GM19395 (cell line): ENCODE results near the gene SYNGAP1.
A peak's percentile ranks its signal among the peaks of the same experiment; 100 is the strongest.
"Not testable (repeated sequence)": the region's sequence is repeated elsewhere in the genome, so short reads cannot be mapped to it uniquely, and the experiment has no call there.

ENCODE experiments used
- ATAC-seq: cut with Tn5 transposase; IDR thresholded peaks from one replicate; pipeline ENCODE4 v1.9.1; 2021; ENCODE audit warnings: mild to moderate bottlenecking, moderate library complexity; ENCODE audit not compliant: unreplicated experiment

Gene SYNGAP1

DNA sequence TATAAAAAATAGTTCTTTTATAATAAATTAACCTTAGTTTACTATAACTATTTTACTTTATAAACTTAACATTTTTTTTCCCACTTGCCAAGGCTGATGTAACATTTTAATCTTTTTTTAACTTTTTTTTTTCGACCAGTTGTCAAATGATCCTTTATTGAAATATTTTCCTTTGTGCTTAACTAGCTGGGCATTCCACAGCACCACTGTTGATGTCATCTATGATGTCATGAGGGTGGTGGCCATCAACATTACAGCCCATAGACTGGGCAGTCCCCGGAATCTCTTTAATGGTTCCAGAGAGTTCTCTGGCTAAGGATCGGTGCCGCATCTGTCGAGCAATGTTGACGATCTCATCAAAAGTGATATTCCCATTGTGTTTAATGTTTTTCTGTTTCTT lies 20.0 kb upstream of the SYNGAP1 start:
- not testable (repeated sequence) for ATAC-seq

DNA sequence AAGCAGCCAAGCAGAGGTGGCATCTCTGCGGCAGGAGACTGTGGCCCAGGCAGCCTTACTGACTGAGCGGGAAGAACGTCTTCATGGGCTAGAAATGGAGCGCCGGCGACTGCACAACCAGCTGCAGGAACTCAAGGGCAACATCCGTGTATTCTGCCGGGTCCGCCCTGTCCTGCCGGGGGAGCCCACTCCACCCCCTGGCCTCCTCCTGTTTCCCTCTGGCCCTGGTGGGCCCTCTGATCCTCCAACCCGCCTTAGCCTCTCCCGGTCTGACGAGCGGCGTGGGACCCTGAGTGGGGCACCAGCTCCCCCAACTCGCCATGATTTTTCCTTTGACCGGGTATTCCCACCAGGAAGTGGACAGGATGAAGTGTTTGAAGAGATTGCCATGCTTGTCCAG lies 15.0 kb upstream of the SYNGAP1 start:
- ATAC-seq, result no peak

DNA sequence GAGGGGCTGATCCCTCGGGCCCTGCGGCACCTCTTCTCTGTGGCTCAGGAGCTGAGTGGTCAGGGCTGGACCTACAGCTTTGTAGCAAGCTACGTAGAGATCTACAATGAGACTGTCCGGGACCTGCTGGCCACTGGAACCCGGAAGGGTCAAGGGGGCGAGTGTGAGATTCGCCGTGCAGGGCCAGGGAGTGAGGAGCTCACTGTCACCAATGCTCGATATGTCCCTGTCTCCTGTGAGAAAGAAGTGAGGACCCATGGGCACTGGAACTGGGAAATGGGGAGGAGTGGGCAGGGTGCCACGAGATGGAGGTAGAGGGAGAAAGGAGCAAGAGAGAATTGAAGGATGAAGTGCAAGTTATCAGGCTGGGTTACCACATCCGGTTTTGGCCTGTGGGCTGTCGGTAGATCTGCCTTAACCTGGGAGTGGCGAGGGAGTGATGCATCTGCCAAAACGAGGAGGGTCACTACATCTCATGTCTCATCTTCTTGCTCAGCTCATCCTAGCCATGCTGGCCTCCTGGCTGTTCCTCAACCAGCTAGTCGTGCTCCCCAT lies 14.4 kb upstream of the SYNGAP1 start:
- ATAC-seq, result no peak

DNA sequence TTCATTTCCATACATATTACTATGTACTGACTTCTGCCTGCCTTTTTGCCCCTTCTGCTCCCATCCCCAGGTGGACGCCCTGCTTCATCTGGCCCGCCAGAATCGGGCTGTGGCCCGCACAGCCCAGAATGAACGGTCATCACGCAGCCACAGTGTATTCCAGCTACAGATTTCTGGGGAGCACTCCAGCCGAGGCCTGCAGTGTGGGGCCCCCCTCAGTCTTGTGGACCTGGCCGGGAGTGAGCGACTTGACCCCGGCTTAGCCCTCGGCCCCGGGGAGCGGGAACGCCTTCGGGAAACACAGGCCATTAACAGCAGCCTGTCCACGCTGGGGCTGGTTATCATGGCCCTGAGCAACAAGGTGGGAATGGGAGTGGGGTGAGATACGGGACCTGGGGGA lies 13.7 kb upstream of the SYNGAP1 start:
- ATAC-seq, result no peak

DNA sequence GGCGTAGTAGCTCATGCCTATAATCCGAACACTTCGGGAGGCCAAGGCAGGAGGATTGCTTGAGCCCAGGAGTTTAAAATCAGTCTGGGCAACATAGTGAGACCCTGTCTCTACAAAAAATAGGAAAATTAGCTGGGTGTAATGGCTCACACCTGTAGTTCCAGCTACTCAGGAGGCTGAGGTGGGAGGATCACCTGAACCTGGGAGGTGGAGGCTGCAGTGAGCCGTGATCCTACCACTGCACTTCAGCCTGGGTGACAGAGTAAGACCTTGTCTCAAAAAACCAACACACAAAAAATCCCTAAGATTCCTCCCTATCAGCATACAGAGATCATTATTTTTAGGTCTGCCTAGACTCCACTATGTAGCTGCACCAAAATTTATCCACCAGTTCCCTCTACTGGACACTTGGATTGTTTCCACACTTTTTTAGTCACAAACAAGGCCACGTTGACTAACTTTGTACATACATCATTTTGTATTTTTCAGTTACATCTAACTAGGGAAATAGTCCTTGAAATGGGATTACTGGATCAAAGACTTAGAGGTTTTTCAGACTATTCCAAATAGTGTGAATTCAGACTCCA lies 12.6 kb upstream of the SYNGAP1 start:
- no peak for ATAC-seq

DNA sequence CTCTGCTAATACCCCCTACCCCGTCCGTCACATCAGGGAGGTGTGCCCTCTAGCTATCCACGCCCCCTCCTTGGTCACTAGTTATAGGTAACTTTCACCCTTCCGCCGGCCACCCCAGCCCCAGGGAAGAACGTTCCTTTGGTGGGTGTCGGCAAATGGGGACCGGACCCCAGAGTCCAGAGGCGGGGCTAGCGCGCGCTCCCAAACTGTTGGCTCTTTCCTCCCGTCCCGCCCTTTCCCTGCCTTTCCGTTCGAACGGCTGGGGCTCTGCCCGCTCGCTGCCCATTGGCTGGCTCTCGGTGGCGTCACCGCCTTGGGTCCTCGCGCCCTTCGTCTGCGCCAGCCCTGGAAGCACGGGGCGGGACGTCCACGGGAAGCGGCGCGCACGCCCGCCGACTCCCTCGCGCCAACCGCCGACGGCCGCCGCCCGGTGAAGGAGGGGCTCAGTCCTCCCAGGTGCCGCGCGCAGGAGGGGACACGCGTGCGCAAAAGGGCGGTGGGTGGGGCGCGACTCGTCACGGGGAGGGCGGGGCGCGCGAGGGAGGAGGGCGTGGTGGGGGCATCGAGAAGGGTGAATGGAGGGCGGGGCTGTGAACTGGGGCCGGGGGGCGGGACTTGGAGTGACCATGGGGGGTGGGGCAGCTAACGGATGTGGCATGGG lies 9.7 kb upstream of the SYNGAP1 start:
- ATAC-seq, result peak; percentile 71

DNA sequence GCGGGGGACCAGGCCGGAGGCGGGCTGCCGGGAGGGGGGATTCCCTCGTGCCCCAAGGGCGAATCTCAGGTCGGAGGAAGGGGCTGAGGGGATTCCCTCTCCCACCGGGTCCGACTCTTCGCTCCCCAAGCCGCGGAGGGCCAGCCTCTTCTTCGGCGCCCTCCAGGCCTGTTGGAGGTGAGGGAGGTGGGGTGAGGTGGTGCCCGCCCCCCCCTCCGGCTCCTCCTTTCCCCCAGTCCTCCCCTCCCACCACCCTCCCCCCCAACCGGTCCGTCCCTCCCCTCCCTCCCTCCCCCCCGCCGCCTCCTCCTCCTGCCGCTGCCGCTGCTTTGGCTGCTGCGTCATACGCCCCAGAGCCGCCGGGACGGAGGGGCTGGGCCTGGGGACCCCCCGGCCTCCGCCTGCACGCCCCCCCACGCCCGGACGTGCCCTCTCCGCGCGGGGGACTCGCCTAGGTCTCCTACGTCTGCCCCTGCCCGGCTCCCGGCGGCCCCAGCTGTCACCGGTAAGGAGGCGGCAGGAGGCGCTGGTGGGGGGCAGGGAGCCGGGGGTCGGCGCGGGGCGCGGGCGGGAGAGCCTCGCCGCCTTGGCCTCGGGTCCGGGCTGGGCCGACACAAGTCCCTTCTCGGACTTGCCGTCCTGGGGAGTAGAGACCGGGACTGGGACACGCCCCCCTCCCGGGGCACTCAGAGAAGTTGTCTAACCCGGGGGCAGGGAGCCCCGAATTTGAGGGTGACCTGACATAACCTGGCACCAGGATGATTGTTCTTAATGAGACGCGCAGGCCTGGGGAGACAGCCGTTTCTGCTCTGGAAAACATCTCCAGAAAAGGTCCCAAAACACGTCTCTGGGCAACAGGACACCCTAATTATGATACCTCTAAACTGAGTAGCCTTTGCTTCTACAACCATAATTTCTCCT lies 8.9 kb upstream of the SYNGAP1 start, which contains the start of gene PHF1:
Gene PHF1 (plus strand): TSS at position 304 of the 921 bp plus-strand sequence. CDS start 1,250 bp downstream, outside the sequence.
- ATAC-seq, result peak; percentile 42

DNA sequence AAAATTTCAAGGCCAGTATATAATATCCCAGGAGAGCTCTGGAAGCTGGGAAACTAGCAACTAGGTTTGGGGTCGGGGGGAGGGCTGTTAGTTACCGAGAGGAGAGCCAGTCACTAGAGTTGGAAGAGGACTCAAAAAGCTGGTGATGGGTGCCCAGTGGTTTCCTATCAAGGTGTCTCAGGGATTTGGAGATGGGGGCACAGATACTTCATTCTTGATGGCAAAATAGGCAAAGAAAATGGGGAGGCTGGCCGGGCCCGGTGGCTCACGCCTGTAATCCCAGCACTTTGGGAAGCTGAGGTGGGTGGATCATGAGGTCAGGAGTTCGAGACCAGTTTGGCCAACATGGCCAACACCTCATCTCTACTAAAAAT lies 8.2 kb upstream of the SYNGAP1 start:
- ATAC-seq, result no peak

DNA sequence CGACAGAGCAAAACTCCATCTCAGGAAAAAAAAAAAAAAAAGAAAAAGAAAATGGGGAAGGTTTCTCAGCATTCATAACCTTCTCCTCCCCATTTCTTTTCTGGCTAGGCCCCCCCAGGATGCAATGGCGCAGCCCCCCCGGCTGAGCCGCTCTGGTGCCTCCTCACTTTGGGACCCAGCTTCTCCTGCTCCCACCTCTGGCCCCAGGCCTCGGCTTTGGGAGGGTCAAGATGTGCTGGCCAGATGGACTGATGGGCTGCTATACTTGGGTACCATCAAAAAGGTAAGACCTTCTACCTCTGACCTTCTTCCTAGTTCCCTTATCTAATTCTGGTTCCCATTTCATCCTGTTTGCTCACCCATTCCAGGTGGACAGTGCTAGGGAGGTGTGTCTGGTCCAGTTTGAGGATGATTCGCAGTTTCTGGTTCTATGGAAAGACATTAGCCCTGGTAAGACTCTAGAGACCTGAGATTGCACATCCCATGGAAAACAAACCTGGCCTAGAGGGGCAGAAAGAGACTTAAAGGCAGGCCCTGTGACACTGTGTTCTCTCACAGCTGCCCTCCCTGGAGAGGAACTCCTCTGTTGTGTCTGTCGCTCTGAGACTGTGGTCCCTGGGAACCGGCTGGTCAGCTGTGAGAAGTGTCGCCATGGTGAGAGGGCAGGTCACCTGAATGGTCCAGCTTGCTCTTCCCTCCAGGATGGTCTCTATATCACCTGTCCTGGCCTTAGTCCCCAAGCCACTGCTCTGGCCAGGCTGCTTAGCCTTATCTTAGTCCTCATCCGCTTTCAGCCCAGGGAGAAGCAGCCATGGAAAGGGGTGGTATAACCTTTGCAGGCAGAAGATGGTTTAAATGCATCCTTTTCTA lies 7.5 kb upstream of the SYNGAP1 start:
- no peak for ATAC-seq

DNA sequence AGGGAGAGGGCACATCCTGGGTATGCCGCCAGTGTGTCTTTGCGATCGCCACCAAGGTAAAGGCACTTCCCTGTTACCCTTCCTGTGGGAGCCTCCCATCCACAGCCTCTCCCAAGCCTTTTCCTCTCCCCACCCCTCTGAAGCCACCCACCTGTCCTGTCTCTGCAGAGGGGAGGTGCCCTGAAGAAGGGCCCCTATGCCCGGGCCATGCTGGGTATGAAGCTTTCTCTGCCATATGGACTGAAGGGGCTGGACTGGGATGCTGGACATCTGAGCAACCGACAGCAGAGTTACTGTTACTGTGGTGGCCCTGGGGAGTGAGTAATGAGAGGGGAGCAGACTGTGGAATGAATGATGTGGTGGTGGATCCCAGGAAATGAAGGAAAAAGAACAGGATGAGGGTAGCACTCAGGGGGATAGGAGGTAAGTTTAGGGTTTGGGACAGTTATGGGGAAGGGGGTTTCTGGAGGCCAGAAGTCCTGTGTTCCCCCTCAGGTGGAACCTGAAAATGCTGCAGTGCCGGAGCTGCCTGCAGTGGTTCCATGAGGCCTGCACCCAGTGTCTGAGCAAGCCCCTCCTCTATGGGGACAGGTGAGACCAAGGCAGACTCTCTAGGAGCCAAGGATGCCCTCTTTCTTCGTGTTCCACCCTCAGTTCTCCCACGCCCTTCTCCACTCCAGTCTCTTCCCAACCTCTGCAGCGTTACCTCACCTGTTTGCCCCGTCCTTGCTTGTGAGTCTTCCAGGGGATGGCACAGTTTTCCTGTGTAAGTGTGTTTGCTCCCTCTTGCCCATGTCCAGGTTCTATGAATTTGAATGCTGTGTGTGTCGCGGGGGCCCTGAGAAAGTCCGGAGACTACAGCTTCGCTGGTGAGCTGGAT lies 6.4 kb upstream of the SYNGAP1 start:
- no peak for ATAC-seq

DNA sequence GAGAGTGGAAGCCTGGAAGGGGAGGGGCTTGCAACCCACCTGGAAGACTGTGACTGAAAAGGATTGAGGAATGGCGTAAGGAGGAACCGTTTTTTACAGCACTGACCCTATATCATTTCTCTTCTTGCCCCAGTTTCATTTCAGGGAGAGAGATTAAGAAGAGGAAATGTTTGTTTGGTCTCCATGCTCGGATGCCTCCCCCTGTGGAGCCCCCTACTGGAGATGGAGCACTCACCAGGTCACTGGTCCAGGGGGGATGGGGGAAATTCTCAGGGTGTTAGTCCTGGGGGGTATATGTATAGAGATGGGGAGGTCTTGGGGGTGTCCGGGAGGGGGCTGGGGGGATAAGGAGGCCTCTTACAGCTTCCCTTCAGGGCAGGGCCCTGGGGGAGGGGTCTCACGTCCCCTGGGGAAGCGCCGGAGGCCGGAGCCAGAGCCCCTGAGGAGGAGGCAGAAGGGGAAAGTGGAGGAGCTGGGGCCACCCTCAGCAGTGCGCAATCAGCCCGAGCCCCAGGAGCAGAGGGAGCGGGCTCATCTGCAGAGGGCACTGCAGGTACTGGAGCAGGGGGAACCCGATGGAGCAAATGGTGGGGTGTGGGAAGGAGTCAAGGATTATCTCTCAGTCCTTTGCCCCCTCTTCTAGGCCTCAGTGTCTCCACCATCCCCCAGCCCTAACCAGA lies 5.1 kb upstream of the SYNGAP1 start:
- ATAC-seq, result no peak

DNA sequence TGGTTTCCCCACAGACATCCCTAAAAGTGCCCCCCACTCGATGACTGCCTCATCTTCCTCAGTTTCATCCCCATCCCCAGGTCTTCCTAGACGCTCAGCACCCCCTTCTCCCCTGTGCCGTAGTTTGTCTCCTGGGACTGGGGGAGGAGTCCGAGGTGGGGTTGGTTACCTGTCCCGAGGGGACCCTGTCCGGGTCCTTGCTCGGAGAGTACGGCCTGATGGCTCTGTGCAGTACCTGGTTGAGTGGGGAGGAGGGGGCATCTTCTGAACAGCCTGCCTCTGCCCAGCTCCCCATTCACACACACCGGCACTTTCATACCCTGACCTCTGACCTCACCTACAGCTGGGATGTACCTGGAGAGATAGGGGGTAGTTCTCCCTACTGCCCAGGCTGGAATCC lies 4.0 kb upstream of the SYNGAP1 start:
- no peak for ATAC-seq

DNA sequence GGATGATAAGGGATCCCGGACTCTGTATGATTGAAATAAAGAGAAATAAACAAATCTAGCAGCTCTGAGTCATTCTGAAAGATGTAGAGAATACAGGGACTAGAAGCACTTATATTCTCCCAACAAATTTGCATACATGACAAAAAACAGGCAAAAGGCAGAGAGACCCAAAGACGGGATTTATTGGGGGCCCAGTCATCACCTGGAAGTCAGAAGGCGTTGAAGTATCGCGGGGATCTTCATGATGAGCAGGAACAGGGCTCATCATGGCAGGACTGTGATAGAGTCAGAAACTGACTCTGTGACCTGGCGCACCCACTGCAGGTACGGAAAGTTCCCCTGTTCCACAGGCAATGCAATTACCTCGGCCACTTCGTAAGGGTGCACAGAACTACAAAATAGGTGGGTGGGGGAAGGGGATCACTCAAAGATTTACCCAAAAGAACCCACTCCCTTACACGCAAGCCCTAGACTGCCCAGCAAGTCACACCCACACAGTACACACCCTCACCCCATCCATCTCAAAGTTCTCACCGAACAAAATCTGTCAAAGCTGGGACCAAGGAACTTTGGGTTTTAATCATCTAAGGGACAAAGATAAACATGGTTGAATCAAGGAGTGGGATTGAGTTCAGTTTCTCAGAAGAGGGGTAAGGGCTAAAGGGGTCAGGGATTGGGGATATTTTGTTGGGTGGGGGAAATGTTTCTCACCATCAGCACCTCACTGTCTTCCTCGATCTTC lies 3.3 kb upstream of the SYNGAP1 start:
- no peak for ATAC-seq

DNA sequence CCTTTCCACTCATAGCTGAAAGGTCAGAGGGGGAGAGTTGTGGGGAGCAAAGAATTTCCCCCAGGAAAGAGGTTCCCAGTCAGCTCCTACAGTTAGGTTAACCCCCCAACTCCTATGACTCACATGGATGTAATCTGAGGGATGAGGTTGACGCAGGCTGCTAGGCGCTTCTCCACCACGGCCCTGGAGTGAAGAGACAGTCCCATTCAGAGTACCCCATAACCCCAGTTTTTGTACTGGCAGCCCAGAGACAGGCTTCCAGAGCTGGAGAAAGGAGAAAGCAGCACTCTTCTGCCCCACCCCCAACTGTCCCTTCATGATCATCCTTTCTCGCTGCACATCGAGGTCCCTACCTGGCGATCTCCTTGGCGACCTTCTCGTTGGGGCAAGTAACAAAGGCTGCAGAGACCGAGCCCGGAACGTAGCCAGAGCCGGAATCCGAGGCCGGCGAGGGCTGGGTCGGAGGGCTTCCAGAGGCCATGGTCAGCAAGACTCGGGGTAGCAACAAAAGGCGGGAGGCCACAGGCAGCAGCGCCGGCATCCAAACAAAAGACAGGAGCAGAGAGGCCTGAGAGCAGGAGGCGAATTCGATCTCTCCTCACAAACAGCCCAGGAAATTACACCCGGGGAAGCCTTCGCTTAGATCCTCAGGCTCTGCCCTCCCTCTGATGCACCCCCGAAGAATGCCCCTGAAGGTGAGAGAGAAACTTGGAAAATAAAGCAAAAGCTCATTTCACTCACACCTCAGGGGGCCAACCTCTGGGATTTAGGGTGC lies 2.5 kb upstream of the SYNGAP1 start:
- ATAC-seq, result no peak

DNA sequence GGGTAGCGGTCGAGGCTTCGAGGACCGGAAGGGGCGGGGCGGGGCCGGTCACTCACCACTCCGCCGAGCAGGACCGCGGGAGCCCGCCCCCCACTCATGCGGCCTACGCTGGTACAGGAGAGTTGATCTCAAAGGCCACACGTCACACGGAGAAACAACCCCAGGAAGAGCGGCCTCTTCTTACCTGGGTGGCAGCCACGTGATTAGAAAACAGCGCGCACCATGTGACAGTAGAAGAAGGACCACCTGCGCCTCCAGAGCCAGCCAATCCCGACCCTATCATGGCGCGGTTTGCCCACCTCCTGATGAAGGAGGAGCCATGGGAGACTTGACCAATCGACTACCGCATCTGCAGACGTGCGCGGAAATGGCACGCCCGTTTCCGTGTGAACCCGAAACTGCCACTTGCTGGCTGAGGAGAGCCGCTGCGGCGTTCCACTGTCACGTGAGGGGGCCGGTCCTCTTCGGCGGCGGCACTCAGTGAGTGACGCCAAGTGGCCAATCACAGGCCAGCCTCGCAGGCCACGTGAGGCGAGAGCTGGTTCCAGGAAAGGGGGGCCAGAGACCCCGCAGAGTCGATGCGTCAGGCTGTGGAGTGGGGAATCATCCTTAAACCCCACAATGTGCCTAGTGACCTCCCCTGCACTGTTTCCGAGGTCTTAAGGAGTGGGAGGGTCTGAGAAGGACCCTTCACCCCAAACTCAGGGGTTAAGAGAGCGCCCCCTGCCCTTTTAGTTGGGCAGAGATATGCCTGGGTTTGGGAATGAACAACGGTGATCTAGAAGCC lies 1.8 kb upstream of the SYNGAP1 start, which contains the start of gene CUTA:
Gene CUTA (minus strand): TSS at position 205 of the 787 bp plus-strand sequence. CDS start 107 bp downstream, at position 98.
- peak; percentile 85 for ATAC-seq

DNA sequence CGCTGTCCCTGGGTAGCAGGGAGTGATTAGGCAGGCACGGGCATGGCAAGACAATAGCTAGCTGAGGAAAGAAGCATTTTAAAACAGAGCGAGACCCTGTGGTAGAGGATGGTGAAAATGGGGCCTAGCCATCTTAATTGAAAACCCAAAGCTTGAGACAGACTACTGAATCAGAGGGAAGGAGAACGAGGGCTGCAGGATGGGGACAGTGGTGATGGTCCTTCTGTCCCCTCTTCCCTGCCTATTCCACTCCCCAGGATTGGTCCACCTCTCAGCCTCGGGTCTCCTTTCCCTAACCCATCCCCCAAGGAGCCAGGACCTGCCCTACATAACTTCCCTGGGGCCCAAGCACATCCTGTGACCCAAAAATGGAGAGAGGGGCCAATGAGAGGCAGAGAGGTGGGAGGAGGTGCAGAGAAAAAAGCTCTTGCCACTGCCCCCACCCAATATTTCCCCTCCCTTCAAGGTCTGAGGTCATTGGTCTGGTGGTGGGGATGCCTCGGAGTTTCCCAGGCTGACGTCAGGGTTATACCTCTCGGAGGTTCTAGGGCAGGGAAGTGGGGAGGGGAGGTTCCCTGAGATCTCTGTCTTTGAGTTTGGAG lies 1.1 kb upstream of the SYNGAP1 start:
- ATAC-seq, result no peak
